B cell (primary cell): ENCODE measurements around the gene SHFL. TPM values are rescaled to one million over a fixed set of nuclear protein-coding genes. Genes with fewer than 3 reads are reported as not detected.

ENCODE experiments used
- ATAC-seq: fragments of 200-7000 bp; cut with Tn5 transposase; one replicate; pipeline ENCODE4 v1.10.0; 2021; ENCODE audit warnings: low read depth, mild to moderate bottlenecking, moderate number of reproducible peaks, moderate library complexity
- CTCF ChIA-PET: fragments of 350-600 bp; sonication (Branson Sonifier 250); formaldehyde crosslinking; loops from one replicate; lab custom pipeline; 2021; ENCODE audit warnings: antibody characterized with exemption, inconsistent platforms; lab: Charles Lee
- POLR2A ChIA-PET: fragments of 350-600 bp; sonication (Branson Sonifier 250); formaldehyde crosslinking; loops from one replicate; lab custom pipeline; 2021; ENCODE audit warnings: antibody characterized with exemption; lab: Charles Lee
- DNase-seq: peaks from one replicate; pipeline ENCODE4 v3.0.0; 2013
- H2AFZ ChIP-seq: 2 replicates; pipeline ENCODE4 v1.6.1; 2012; ENCODE audit warnings: mild to moderate bottlenecking, low read depth, low read length; ENCODE audit not compliant: insufficient read depth, poor library complexity, severe bottlenecking
- H3K27ac ChIP-seq, 2 donors: 1 replicate in 1 of 2; 2 replicates in 1 of 2; pipeline ENCODE4 v1.5.1; 2012 to 2013; ENCODE audit warnings: low read length in 2 of 2, mild to moderate bottlenecking in 2 of 2, moderate library complexity in 1 of 2
- H3K27me3 ChIP-seq, 4 experiments: fragments of 200-600 bp in 1 of 4; sonication (generic) in 1 of 4; replicated peaks in 1 of 4; 1 replicate in 2 of 4; 2 replicates in 2 of 4; pipeline versions ENCODE4 v1.6.1 to v1.7.0; 2013 to 2016; ENCODE audit warnings: low read length in 3 of 4, mild to moderate bottlenecking in 2 of 4, mixed read lengths in 1 of 4, moderate library complexity in 1 of 4; ENCODE audit not compliant: insufficient read depth in 4 of 4, control insufficient read depth in 3 of 4; ENCODE audit errors: control extremely low read depth in 1 of 4
- H3K36me3 ChIP-seq, 2 experiments: replicated peaks in 1 of 2; 1 replicate in 1 of 2; 2 replicates in 1 of 2; pipeline versions ENCODE4 v1.6.1 to v1.7.1; 2013; ENCODE audit warnings: low read length in 1 of 2; ENCODE audit not compliant: insufficient read depth in 2 of 2, control insufficient read depth in 1 of 2; ENCODE audit errors: control extremely low read depth in 1 of 2, extremely low read depth in 1 of 2
- H3K4me1 ChIP-seq, 2 donors: fragments of 200-600 bp in 1 of 2; sonication (generic) in 1 of 2; 1 replicate in 1 of 2; 2 replicates in 1 of 2; pipeline versions ENCODE4 v1.5.1 to v1.6.1; 2013 to 2017; ENCODE audit warnings: low read length in 2 of 2; ENCODE audit not compliant: control insufficient read depth in 2 of 2, insufficient read depth in 2 of 2
- H3K4me2 ChIP-seq: replicated peaks from 2 replicates; pipeline ENCODE3; 2012; ENCODE audit warnings: mild to moderate bottlenecking, low read depth, low read length; ENCODE audit not compliant: poor library complexity, severe bottlenecking
- H3K4me3 ChIP-seq, 5 experiments: fragments of 200-600 bp in 1 of 5; sonication (generic) in 1 of 5; 1 replicate in 3 of 5; 2 replicates in 2 of 5; pipeline versions ENCODE4 v1.5.1 to v1.7.0; 2011 to 2016; ENCODE audit warnings: low read length in 4 of 5, mild to moderate bottlenecking in 4 of 5, low read depth in 2 of 5, control low read depth in 1 of 5, moderate library complexity in 1 of 5; ENCODE audit not compliant: insufficient read depth in 1 of 5; ENCODE audit errors: control extremely low read depth in 1 of 5, extremely low read depth in 1 of 5
- H3K79me2 ChIP-seq: fragments of 200-600 bp; sonication (generic); one replicate; pipeline ENCODE4 v1.6.0; 2016; ENCODE audit warnings: low read length; ENCODE audit not compliant: control insufficient read depth, insufficient read depth
- H3K9ac ChIP-seq: fragments of 200-600 bp; sonication (generic); 2 replicates; pipeline ENCODE4 v1.6.1; 2017; ENCODE audit warnings: mild to moderate bottlenecking, low read length, moderate library complexity
- H3K9me3 ChIP-seq, 3 donors: one replicate each; pipeline versions ENCODE4 v1.6.1 to v1.7.1; 2013; ENCODE audit warnings: low read length in 2 of 3; ENCODE audit not compliant: control insufficient read depth in 2 of 3, insufficient read depth in 1 of 3; ENCODE audit errors: control extremely low read depth in 1 of 3
- H4K20me1 ChIP-seq: 2 replicates; pipeline ENCODE4 v1.6.0; 2012; ENCODE audit warnings: mild to moderate bottlenecking, low read length; ENCODE audit not compliant: insufficient read depth, control insufficient read depth, poor library complexity, severe bottlenecking
- H3K27ac Mint-ChIP-seq: one replicate; pipeline ENCODE4 v1.8.0; 2021; ENCODE audit warnings: mixed read lengths
- H3K27me3 Mint-ChIP-seq: one replicate; pipeline ENCODE4 v1.8.0; 2021; ENCODE audit warnings: mixed read lengths
- H3K4me1 Mint-ChIP-seq: one replicate; pipeline ENCODE4 v1.8.0; 2021; ENCODE audit warnings: mixed read lengths
- H3K4me3 Mint-ChIP-seq: one replicate; pipeline ENCODE4 v1.8.0; 2021; ENCODE audit warnings: mixed read lengths
- H3K9me3 Mint-ChIP-seq: one replicate; pipeline ENCODE4 v1.8.0; 2022; ENCODE audit warnings: mixed read lengths; ENCODE audit not compliant: insufficient read depth
- CTCF ChIP-seq: fragments of 200-600 bp; IDR thresholded peaks from one replicate; pipeline ENCODE4 v1.8.0; 2022; ENCODE audit warnings: antibody characterized with exemption, mild to moderate bottlenecking
- EZH2 ChIP-seq: IDR thresholded peaks from 2 replicates; pipeline ENCODE4 v1.6.1; 2012; ENCODE audit warnings: borderline replicate concordance, low read depth, mild to moderate bottlenecking, moderate library complexity, low read length; ENCODE audit not compliant: insufficient read depth, poor library complexity, severe bottlenecking
- WGBS: methylation state at CpG from one replicate; pipeline ENCODE4 v1.1.5; 2013; ENCODE audit warnings: missing lambda C conversion rate; ENCODE audit not compliant: insufficient coverage; 5-methylcytosine and 5-hydroxymethylcytosine counted together
- intact Hi-C: fragments of 100-400 bp; cut with micrococcal nuclease; formaldehyde crosslinking; loops from one replicate; pipeline ENCODE4 v1.10.0; 2022
- polyA plus RNA-seq: library from polyadenylated mRNA; depleted of rRNA; stranded (reverse); fragments of >200 nt; gene quantifications from 2 replicates; pipeline ENCODE4 v1.2.3, GENCODE V29; 2012
- total RNA-seq, 2 donors: library from RNA; stranded (reverse); fragments of 120-200 nt in 1 of 2; gene quantifications; 1 replicate in 1 of 2; 2 replicates in 1 of 2; pipeline versions ENCODE4 v1.2.3 to v1.2.4, GENCODE V29; 2013 to 2022

The SHFL gene
- total and polyA plus RNA-seq, 2 donors (not counting 1 experiment from before 2014, with no cell fraction given) = 109 to 205 TPM

DNA sequence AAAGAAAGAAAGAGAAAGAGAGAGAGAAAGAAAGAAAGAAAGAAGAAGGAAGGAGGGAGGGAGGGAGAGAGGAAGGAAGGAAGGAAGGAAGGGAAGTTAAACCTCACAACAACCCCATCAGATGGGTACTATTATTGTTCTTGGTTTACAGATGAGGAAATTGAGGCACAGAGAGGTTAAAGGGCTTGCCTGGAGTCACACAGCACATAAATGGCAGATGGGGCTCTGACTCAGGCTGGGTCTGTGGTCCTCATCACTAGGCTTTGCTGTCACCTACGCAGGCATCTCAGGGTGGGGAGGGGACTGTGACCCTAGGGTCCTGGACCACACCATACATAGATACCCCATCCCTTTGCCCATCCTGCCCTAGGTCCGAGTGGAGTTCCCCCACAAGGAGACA, 36.5 kb upstream of the SHFL start:
- H3K4me3 ChIP-seq = no peak overlapping the region
- H3K27me3 ChIP-seq = peaks cover 0 to 15% (median 2%) of the 10 kb centered on the region in 4 experiments
- no peak for TF ChIP-seq EZH2
- no peak for TF ChIP-seq CTCF
- no peaks in the 10 kb centered on the region for H3K36me3 ChIP-seq
- H3K79me2 ChIP-seq = no peaks in the 10 kb centered on the region
- H3K27ac Mint-ChIP-seq = no peak overlapping the region
- H3K27ac ChIP-seq = no peak overlapping the region
- no peak overlapping the region for H3K4me2 ChIP-seq
- no peak overlapping the region for H2AFZ ChIP-seq
- peaks cover 13% of the 10 kb centered on the region for H3K27me3 Mint-ChIP-seq
- no peaks in the 10 kb centered on the region for H4K20me1 ChIP-seq
- ATAC-seq (no peak), DNase-seq (no peak)
- H3K4me1 Mint-ChIP-seq = no peaks in the 10 kb centered on the region
- H3K9me3 ChIP-seq = peaks cover 0 to 37% (median 10%) of the 10 kb centered on the region in 3 donors
- no peaks in the 10 kb centered on the region for H3K4me1 ChIP-seq
- POLR2A ChIA-PET = no interaction called here
- WGBS = 73% methylated on average over 2 of the region's 2 CpGs
- H3K9me3 Mint-ChIP-seq = no peaks in the 10 kb centered on the region
- H3K9ac ChIP-seq = no peak overlapping the region
- intact Hi-C loops = no loop called here
- CTCF ChIA-PET = no interaction called here
- H3K4me3 Mint-ChIP-seq = no peak overlapping the region

DNA sequence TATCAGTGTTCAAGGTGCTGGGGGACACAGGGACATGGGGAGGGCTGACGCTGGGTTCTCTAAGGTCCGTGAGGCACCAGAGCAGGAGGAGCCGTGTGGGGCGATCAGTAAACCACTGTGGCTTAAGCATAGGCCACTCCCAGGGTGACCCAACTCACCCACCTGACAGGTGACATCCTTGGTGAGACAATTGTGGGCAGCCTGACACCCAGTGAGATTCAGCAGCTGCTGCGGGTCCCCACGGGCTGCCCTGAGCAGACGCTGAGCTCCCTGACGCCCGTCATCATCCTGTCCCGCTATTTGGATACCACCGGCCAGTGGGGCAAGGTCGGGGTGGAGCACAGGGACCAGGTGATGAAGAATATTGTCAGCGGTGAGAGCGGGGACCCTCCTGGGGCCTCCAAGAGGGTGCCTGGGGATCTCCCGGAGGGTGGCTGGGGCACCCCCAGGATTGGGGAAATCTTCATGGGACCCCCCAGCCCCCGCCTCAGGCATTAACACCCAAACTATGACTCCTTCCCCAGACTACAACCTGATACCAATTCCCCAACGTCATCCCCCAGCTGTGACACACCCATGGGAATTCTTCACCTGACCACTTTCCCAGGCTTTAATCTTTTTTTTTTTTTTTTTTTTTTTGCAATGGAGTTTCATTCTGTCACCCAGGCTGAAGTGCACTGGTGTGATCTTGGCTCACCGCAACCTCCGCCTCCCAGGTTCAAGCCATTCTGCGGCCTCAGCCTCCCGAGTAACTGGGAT, 33.3 kb upstream of the SHFL start:
- H3K79me2 ChIP-seq = no peaks in the 10 kb centered on the region
- DNase-seq (no peak), ATAC-seq (no peak)
- H3K36me3 ChIP-seq = no peaks in the 10 kb centered on the region
- peaks cover 8% of the 10 kb centered on the region for H3K27me3 Mint-ChIP-seq
- POLR2A ChIA-PET = no interaction called here
- no peak overlapping the region for H3K4me2 ChIP-seq
- H3K9me3 Mint-ChIP-seq = no peaks in the 10 kb centered on the region
- H3K27ac Mint-ChIP-seq = no peak overlapping the region
- H3K27ac ChIP-seq = no peak overlapping the region
- CTCF ChIA-PET = no interaction called here
- H3K27me3 ChIP-seq = no peaks in the 10 kb centered on the region
- H3K9me3 ChIP-seq = peaks cover 0 to 7% (median 0%) of the 10 kb centered on the region in 3 donors
- H3K4me1 Mint-ChIP-seq = no peaks in the 10 kb centered on the region
- no peak overlapping the region for H3K9ac ChIP-seq
- H3K4me1 ChIP-seq = no peaks in the 10 kb centered on the region
- H4K20me1 ChIP-seq = no peaks in the 10 kb centered on the region
- WGBS = 74% methylated on average over 17 of the region's 21 CpGs
- intact Hi-C loops = no loop called here
- H3K4me3 Mint-ChIP-seq = no peak overlapping the region
- H3K4me3 ChIP-seq = no peak overlapping the region
- no peak overlapping the region for H2AFZ ChIP-seq
- no peak for TF ChIP-seq CTCF
- TF ChIP-seq EZH2 = no peak
